ENCODE results near the gene FIP1L1.

DNA sequence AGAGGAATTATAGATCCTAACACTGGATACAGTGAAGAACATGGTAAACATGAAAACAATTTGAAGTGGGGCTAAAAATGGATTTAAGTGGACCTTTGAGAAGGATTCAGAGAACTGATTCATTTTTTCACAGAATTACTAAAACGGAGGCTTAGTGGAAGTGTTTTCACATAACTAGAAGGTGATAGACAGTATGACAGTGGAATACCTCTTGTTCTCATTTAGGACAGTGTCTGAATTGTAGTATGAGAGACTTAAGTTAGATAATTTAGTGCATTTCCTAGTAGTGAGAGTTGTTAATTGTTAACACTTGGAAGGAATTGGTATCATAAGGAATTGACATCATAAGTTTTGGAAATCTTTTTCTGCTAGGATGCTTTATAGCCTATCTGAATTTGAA lies 64.1 kb downstream of the FIP1L1 start:
- TF ChIP-seq NFYB (CRISPR knock-in tag; conservative IDR thresholded peaks at IDR 0.05; ENCODE audit: low read depth) (no peak), CTCF (IDR thresholded peaks at IDR 0.05) (no peak), PRDM15 (CRISPR knock-in tag; IDR thresholded peaks at IDR 0.05) (no peak), IRF1 (CRISPR knock-in tag; IDR thresholded peaks at IDR 0.05) (no peak), CBFB (CRISPR knock-in tag; IDR thresholded peaks at IDR 0.05; ENCODE audit: low read depth) (no peak), PREB (CRISPR knock-in tag; IDR thresholded peaks at IDR 0.05; ENCODE audit: borderline replicate concordance) (no peak)

Measured in WTC11 (cell line).